NCI-H526 (cell line): ENCODE measurements around the gene PRKACB.

Experiments used
- DNase-seq, 2 experiments: peaks; one replicate each; lab custom pipeline; 2025; lab: John Stamatoyannopoulos, UW

Gene PRKACB

GRCh38 chr1:84156210-84156621 lies 12.1 kb downstream of the PRKACB start:
- DNase-seq = no peak

DNA sequence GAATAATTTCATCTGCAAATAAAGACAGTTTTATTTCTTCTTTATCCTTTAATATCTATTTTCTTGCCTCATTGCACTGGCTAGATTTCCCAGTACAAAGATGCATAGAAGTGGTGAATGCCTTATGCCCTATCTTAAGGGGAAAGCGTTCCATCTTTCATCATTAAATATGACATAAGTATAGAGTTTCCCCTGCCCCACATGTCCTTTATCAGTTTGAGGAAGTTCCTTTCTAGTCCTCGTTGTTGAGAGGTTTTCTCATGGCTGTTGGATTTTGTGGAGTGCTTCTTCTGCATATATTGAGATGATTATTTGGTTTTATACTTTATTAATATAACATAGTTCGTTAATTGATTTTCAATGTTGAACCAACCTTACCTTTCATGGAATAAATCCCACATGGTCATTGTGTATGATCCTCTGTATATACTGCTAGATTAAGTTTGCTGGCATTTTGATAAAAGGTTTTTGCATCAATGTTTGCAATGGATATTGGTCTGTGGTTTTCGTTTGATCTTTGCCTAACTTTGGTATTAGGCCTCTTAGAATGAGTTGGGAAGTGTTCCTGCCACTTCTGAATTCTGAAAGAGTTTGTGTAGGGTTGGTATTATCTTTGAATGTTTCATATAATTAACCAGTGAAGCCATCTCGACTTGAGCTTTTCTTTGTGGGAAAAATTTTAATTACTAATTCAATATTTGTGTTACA lies 15.6 kb downstream of the PRKACB start:
- DNase-seq = no peak

GRCh38 chr1:84162295-84162694 lies 18.2 kb downstream of the PRKACB start:
- no peak for DNase-seq

DNA sequence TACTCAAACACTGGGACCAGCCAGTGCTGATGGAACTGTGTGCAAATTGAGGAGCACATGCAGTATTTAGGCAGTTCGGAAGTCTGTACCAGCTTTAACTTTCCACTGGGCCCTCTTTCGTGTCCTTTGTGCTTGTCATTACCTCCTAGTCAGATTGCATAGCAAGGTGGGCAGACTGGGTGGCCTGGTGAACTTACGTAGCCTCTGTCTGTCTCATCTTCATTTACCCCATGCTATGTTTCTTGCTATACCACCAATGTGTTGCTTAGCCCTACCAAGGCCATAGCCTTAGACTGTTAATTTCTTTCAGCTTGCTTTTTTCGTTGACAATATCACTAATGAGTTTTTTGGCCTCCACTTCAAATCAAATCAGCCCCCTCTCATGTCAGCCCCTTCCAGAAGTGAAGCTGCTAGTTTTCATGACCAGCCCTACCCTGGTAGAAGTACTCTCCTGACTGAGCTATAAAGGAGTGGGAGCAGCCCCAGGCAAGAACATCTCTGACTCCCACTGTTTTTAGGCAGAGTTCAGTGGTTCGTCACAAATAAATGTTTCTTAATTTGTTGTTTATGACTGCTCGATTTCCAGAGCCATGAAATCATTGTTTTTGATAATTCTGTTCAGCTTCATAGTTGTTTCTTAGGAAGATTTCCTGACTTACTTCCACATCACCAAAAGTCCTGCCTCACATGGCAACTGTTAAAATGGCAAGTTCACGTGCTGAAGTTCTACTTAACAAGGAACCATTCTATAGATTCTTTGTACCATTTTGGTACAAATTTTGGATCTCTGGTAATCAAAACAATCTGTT lies 19.3 kb downstream of the PRKACB start:
- no peak for DNase-seq

- peak; percentile 53 to 61 for DNase-seq
Measured at GRCh38 chr1:84164161-84164560, 20.1 kb downstream of the PRKACB start.

- DNase-seq = peak; percentile 55 to 62
Measured at GRCh38 chr1:84164567-84165021, 20.5 kb downstream of the PRKACB start.

GRCh38 chr1:84165601-84166000 lies 21.5 kb downstream of the PRKACB start:
- DNase-seq = peak; percentile 21 to 29

GRCh38 chr1:84166797-84167196 lies 22.7 kb downstream of the PRKACB start:
- DNase-seq = no peak

DNA sequence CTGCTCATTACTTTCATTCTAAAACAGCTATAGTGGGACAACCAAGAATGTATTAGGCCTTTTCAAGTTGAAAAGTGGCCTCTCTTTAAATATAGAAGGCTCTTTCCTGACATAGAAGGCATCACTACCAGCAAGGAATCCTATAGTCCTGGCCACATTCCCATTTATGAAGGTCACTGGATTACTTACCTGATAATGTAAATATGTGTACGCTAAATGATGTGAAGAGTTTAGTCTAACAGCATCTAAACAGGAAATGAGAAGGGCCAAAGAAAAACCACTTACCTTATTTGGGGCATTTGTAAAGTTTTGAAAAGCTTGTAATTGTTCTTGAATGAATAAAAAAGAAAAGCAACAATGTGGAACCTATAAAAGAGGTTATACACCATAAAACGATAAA lies 24.7 kb downstream of the PRKACB start:
- DNase-seq = no peak

- no peak for DNase-seq
Measured at GRCh38 chr1:84170171-84170570, 26.1 kb downstream of the PRKACB start.

DNA sequence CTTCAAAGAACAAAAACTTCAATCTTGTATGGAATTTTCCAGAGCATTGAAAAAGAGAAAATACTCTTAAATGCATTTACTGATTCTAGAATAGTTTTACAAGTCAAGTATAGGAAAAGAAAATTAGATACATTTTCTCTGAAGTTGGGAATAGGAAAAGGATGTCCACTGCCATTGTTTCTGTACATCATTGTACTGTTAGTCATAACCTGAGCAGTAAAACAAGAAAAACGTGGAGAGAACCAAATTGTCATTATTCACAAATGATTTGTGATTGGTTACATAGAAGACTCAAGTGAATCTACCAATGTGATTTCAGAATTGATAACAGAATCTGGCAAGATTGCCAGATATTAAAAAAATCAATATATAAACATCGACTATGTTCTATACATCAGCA lies 27.4 kb downstream of the PRKACB start:
- no peak for DNase-seq

- no peak for DNase-seq
Measured at GRCh38 chr1:84174051-84174556, 30.0 kb downstream of the PRKACB start.

DNA sequence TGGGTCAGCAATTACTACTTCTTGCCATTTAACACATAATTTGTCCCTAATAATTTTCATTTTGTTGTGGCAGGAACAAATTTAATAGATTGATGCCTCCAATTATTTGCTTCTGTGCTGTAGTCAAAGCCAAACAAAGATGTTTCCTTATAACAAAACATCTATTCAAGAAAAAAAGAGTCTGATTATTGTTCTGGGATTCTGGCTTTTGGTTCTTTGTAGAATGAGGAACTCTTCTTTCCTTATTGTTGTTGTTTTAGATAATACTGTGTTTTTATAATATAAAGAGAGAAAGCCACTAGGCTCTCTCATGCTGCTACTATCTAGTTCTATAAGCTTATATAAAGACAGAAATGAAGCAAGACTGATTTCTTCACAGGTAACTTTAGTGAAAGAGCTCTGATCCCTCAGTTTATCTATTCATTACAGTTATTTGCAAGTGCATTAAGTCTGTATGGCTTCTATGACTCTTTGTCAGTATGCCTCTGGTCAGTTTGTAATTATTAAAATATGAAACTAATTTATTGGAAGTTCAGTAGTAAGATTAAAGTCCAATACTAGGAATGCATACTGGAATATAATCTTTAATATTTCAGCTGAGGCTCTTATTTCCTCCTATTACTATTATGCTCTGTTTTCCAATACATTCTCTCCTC lies 37.4 kb downstream of the PRKACB start:
- no peak for DNase-seq

DNA sequence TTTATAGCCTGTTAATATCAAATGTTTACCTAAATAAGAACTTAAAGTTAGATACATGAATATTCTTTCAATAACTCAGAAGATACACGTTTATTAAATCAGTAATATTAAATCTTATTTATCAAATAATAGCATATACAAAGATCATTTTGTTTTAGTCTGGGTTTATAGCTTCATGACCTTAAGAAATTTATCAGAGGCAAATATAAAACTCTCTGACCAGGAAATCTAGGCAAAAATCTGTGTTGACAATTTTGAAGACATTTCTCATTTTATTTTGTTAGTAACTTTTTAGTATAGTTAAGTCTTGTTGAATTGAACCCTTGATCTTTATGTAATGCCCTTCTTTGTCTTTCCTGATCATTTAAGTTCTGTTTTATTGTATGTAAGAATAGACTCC lies 46.4 kb downstream of the PRKACB start:
- no peak for DNase-seq

DNA sequence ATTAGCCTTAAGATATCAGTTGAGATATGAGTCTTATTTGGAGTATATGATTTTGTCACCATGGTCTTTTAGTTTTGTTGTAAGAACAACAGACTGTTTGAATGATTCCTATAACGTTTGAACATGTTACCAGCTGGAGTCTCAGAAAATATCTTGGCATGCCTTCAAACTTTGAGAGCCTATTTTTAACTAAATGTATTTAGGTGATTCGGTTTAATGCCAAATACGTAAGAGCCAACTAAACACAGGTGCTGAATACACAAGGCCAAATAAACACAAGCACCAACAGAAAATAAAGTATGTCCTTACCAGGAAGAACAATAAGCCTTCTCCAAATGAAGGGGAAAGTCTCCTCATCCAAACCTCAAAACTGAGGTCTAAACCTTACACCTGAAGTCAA lies 48.6 kb downstream of the PRKACB start:
- DNase-seq = no peak

- DNase-seq = no peak
Measured at GRCh38 chr1:84198832-84199231, 54.8 kb downstream of the PRKACB start.

DNA sequence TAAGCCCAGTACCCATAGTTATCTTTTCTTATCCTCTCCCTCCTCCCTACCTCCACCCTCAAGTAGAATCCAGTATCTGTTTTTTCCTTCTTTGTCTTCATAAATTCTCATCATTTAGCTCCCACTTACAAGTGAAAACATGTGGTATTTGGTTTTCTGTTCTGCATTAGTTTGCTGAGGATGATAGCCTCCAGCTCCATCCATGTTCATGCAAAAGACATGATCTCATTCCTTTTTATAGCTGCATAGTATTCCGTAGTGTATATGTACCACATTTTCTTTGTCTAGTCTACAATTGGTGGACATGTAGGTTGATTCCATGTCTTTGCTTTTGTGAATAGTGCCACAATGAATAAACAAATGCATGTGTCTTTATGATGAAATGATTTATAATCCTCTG lies 55.2 kb downstream of the PRKACB start:
- no peak for DNase-seq

DNA sequence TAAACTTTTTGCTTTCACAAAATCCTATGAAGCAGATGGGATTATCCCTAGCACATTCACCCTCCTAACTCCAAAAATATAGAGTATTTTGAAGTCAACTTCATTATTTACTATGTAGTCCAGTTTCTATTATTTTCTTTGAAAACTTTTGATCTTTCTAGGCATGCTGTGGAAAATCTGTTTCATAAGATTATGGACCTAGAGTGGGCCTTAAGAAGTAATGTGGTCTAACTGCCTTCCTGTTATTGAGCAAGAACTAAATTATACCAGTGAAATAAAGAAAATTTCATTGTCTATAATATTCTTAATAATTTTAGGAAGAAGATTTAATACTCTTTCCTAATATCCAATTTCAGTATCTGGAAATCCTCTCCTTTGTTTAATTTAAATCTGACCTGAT lies 58.1 kb downstream of the PRKACB start:
- no peak for DNase-seq

GRCh38 chr1:84206375-84206774 lies 62.3 kb downstream of the PRKACB start:
- DNase-seq = peak in 1 of 2 experiments; percentile 43

DNA sequence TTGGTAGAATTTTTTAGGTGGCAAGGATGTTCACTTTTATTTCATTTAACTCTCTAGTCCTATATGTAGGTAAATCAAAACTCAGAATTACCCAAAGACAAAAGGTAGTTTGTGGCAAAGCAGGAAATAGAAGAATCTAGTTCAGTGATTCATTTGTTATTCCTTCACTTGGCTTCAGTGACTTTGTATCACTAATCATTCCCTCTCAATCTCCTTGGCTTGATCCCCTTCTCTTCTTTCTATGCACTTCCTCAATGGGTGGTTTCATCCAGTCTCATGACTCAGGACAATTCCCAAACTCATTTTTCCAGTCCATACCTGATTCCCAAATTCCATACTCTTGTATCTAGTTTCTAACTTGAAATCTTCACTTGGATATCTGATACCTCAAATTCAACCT lies 64.9 kb downstream of the PRKACB start:
- no peak for DNase-seq

DNA sequence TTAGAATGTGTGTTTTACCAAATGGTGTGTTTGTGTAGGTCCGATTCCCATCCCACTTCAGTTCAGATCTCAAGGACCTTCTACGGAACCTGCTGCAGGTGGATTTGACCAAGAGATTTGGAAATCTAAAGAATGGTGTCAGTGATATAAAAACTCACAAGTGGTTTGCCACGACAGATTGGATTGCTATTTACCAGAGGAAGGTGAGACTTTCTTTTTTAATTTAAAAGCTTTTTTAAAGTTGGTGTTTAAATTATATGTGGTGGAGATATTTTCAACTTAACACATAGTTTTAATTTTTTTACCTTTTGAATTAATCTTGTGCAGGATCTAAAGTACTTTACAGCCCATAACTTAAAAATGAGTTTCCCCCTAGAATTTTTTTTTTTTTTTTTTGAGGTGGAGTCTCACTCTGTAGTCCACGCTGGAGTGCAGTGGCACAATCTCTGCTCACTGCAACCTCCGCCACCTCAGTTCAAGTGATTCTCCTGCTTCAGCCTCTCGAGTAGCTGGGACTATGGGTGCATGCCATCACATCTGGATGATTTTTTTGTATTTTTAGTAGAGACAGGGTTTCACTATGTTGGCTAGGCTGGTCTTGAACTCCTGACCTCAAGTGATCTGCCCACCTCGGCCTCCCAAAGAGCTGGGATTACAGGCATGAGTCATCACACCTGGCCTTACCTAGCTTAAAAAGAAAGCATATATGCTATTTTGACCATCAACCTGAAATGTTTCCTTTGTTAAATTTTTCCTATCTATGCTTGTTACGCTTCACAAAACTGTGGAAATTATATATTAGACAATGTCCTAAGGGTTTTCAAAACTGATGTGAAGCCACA lies 70.3 kb downstream of the PRKACB start:
- DNase-seq = no peak

GRCh38 chr1:84217239-84217638 lies 73.2 kb downstream of the PRKACB start:
- no peak for DNase-seq
